HepG2 (cell line): ENCODE results near the gene SBNO2. TPM values are rescaled to one million over a fixed set of nuclear protein-coding genes. Genes with fewer than 3 reads are reported as not detected.
A peak's percentile ranks its signal among the peaks of the same experiment; 100 is the strongest.

Experiments
- ATAC-seq: fragments of 200-7000 bp; cut with Tn5 transposase; 3 replicates; pipeline ENCODE4 v1.9.1; 2020; ENCODE audit warnings: mild to moderate bottlenecking, moderate library complexity
- BruUV-seq: library from RNA; stranded (reverse); fragments of 400-500 nt; replicated peaks from 2 replicates; lab custom pipeline; 2021; lab: Mats Ljungman, UMichigan
- CTCF ChIA-PET: fragments of 300-600 bp; formaldehyde crosslinking; extraction: SDS; loops from one replicate; lab custom pipeline; 2021; ENCODE audit warnings: low total read pairs, inconsistent platforms, low intra/inter-chr PET ratio; lab: Yijun Ruan, JAX
- POLR2A ChIA-PET: fragments of 350-600 bp; sonication (Branson Sonifier 250); formaldehyde crosslinking; loops from one replicate; lab custom pipeline; 2020; ENCODE audit warnings: antibody characterized with exemption, inconsistent platforms; lab: Yijun Ruan, JAX
- DNase-seq: peaks from one replicate; pipeline ENCODE4 v3.0.0-alpha.2; 2015; ENCODE audit warnings: low spot score
- FAIRE-seq: peaks from 3 replicates; lab custom pipeline; 2011; peaks lifted over from hg19 to GRCh38; lab: Jason Lieb, UNC
- H2AFZ ChIP-seq: one replicate; pipeline ENCODE4 v1.6.1; 2011; ENCODE audit warnings: low read length, inconsistent platforms
- H3K27ac ChIP-seq: fragments of 300-600 bp; 3 replicates; pipeline ENCODE4 v1.8.0; 2011; ENCODE audit warnings: mixed run types, mild to moderate bottlenecking, mixed read lengths, low read length, inconsistent platforms; ENCODE audit not compliant: insufficient read depth; ENCODE audit errors: extremely low read length
- H3K27me3 ChIP-seq, 2 experiments: fragments of 200-600 bp in 1 of 2; 2 replicates in 1 of 2; 3 replicates in 1 of 2; pipeline versions ENCODE4 v1.6.0 to v1.8.0; 2011; ENCODE audit warnings: low read length in 2 of 2, mild to moderate bottlenecking in 2 of 2, moderate library complexity in 2 of 2, inconsistent platforms in 1 of 2; ENCODE audit not compliant: insufficient read depth in 2 of 2, control insufficient read depth in 1 of 2
- H3K36me3 ChIP-seq, 2 experiments: fragments of 200-600 bp in 1 of 2; replicated peaks in 1 of 2; 2 replicates in 1 of 2; 3 replicates in 1 of 2; pipeline versions ENCODE4 v1.5.1 to v1.8.0; 2011; ENCODE audit warnings: low read length in 2 of 2, inconsistent platforms in 1 of 2; ENCODE audit not compliant: insufficient read depth in 2 of 2, control insufficient read depth in 1 of 2
- H3K4me1 ChIP-seq: 2 replicates; pipeline ENCODE4 v1.5.1; 2012; ENCODE audit warnings: low read length, inconsistent platforms; ENCODE audit not compliant: insufficient read depth
- H3K4me2 ChIP-seq: 2 replicates; pipeline ENCODE4 v1.6.0; 2011; ENCODE audit warnings: low read depth, low read length, inconsistent platforms
- H3K4me3 ChIP-seq, 3 experiments: fragments of 200-600 bp in 1 of 3; sonication (generic), shearing (Covaris generic) in 1 of 3; replicated peaks in 1 of 3; 2 replicates each; pipeline ENCODE4 v1.5.1; 2011 to 2016; ENCODE audit warnings: low read length in 3 of 3, inconsistent platforms in 2 of 3, low read depth in 2 of 3, mild to moderate bottlenecking in 2 of 3, control low read depth in 1 of 3, mixed read lengths in 1 of 3; ENCODE audit not compliant: insufficient read depth in 1 of 3
- H3K79me2 ChIP-seq: one replicate; pipeline ENCODE4 v1.6.1; 2011; ENCODE audit warnings: low read length, inconsistent platforms; ENCODE audit not compliant: insufficient read depth
- H3K9ac ChIP-seq: 2 replicates; pipeline ENCODE4 v1.6.0; 2011; ENCODE audit warnings: mild to moderate bottlenecking, low read depth, low read length, inconsistent platforms; ENCODE audit not compliant: insufficient read depth
- H3K9me3 ChIP-seq: 2 replicates; pipeline ENCODE4 v1.5.1; 2012; ENCODE audit warnings: mild to moderate bottlenecking, low read length
- H4K20me1 ChIP-seq: 2 replicates; pipeline ENCODE4 v1.6.0; 2011; ENCODE audit warnings: inconsistent platforms, mild to moderate bottlenecking, low read length, moderate library complexity; ENCODE audit not compliant: insufficient read depth
- HNRNPL ChIP-seq: fragments of 200-400 bp; formaldehyde crosslinking; IDR thresholded peaks from 2 replicates; pipeline ENCODE4 v1.6.1; 2017; ENCODE audit warnings: mild to moderate bottlenecking, low read depth, low read length
- MED8 ChIP-seq: sonication (generic); formaldehyde crosslinking; IDR thresholded peaks from 2 replicates; pipeline ENCODE4 v1.8.1; 2023; ENCODE audit warnings: mild to moderate bottlenecking, missing genetic modification reagents; ENCODE audit not compliant: insufficient replicate concordance
- PCBP1 ChIP-seq: fragments of 200-400 bp; formaldehyde crosslinking; IDR thresholded peaks from 2 replicates; pipeline ENCODE4 v1.6.1; 2017; ENCODE audit warnings: mild to moderate bottlenecking, low read depth, low read length, borderline replicate concordance
- SP1 ChIP-seq, 2 experiments: fragments of 450-650 bp in 1 of 2; sonication (generic) in 1 of 2; formaldehyde crosslinking in 1 of 2; IDR thresholded peaks; 2 replicates each; pipeline versions ENCODE4 v1.4.0 to v1.6.1; 2016 to 2020; ENCODE audit warnings: missing genetic modification reagents in 1 of 2
- SP4 ChIP-seq: sonication (generic); formaldehyde crosslinking; IDR thresholded peaks from 2 replicates; pipeline ENCODE4 v1.8.1; 2023; ENCODE audit warnings: mild to moderate bottlenecking, missing genetic modification reagents
- SRSF9 ChIP-seq: fragments of 200-400 bp; formaldehyde crosslinking; IDR thresholded peaks from 2 replicates; pipeline ENCODE4 v1.6.1; 2018; ENCODE audit warnings: borderline replicate concordance, mild to moderate bottlenecking, low read depth, low read length; ENCODE audit not compliant: insufficient read depth, poor library complexity, severe bottlenecking
- TFAP4 ChIP-seq: sonication (generic); IDR thresholded peaks from 2 replicates; pipeline ENCODE4 v1.6.1; 2016; ENCODE audit warnings: low read depth, borderline replicate concordance
- ZBTB33 ChIP-seq: sonication (generic); formaldehyde crosslinking; IDR thresholded peaks from 2 replicates; pipeline ENCODE4 v1.4.0; 2020; ENCODE audit warnings: missing genetic modification reagents
- ZMAT3 ChIP-seq: sonication (generic); formaldehyde crosslinking; conservative IDR thresholded peaks from 2 replicates; pipeline ENCODE4 v1.7.0; 2021; ENCODE audit warnings: missing genetic modification reagents
- ZNF607 ChIP-seq: sonication (generic); formaldehyde crosslinking; IDR thresholded peaks from 2 replicates; pipeline ENCODE4 v1.5.1; 2020; ENCODE audit warnings: missing genetic modification reagents, mild to moderate bottlenecking, borderline replicate concordance
- WGBS: methylation state at CpG from one replicate; pipeline ENCODE4 v1.1.6; 2017; ENCODE audit warnings: low lambda C conversion rate; 5-methylcytosine and 5-hydroxymethylcytosine counted together
- in situ Hi-C: cut with HindIII; loops from 2 replicates; pipeline ENCODE4 v1.10.0; 2017; ENCODE audit warnings: low pct_unique_long_range_greater_than_20kb; ENCODE audit not compliant: extremely low pct_ligation_motif_present
- intact Hi-C: fragments of 100-400 bp; cut with micrococcal nuclease; formaldehyde crosslinking; loops from one replicate; pipeline ENCODE4 v1.10.0; 2022; ENCODE audit not compliant: unreplicated experiment
- polyA plus RNA-seq, 8 experiments: library from polyadenylated mRNA; depleted of rRNA in 3 of 8; stranded (reverse) in 7 of 8; unstranded in 1 of 8; fragments of >200 nt; fragmentation: Illumina TruSeq in 4 of 8; extraction: Trizol in 4 of 8; gene quantifications; 2 replicates each; pipeline versions ENCODE4 v1.2.1 to v1.2.3, GENCODE V29; 2011 to 2016; ENCODE audit warnings: low read depth in 4 of 8, missing spikeins in 1 of 8, mixed read lengths in 1 of 8; ENCODE audit not compliant: insufficient read depth in 1 of 8
- total RNA-seq, 5 experiments: library from RNA; depleted of rRNA; stranded (reverse); fragments of >200 nt; fragmentation: Illumina TruSeq; extraction: Trizol; gene quantifications; 2 replicates each; pipeline ENCODE4 v1.2.3, GENCODE V29; 2016; ENCODE audit warnings: low read depth in 1 of 5

SBNO2 gene
- total and polyA plus RNA-seq, 2 of the 13 experiments (the other 11 are each of a cell fraction or from before 2014, with no cell fraction given) = 8.6 to 10.4 TPM

GRCh38 chr19:1122972-1123363 lies 51.1 kb downstream of the SBNO2 start:
- Histone ChIP-seq H3K36me3 (peaks cover 22 to 47% of the 10 kb centered on the region in 2 experiments; a peak in 4 of 5 replicates), H3K9me3 (no peaks in the 10 kb centered on the region), H3K9ac (no peak overlapping the region), H3K4me3 (no peak overlapping the region), H4K20me1 (no peaks in the 10 kb centered on the region), H2AFZ (no peak overlapping the region), H3K27ac (no peak overlapping the region), H3K4me2 (no peak overlapping the region), H3K27me3 (no peaks in the 10 kb centered on the region)
- in situ Hi-C loops = no loop called here
- POLR2A ChIA-PET = interaction anchor here (1.2 kb wide), 1 partner anchor 9 kb away, joined by 5 read pairs; no protein-coding TSS in a partner anchor
- WGBS = 72% methylated on average over 18 of the region's 21 CpGs
- BruUV-seq = no TSS peak
- no peak for FAIRE-seq
- TF ChIP-seq ZBTB33 (CRISPR knock-in tag) (peak; percentile 88; the same call in 1 of the 2 replicates), SP4 (CRISPR knock-in tag) (peak; percentile 72), MED8 (CRISPR knock-in tag) (no peak), TFAP4 (no peak), SRSF9 (no peak), ZNF607 (CRISPR knock-in tag) (no peak), SP1 (IDR thresholded peaks at IDR 0.05) (peak; percentile 99), SP1 (CRISPR knock-in tag; IDR thresholded peaks at IDR 0.05) (peak; percentile 97), ZMAT3 (CRISPR knock-in tag) (no peak), PCBP1 (0 out of 2 replicates have a peak, but pooled peaks have one; percentile 64), HNRNPL (peak; percentile 51; the same call in 1 of the 2 replicates)
- TF ChIP-seq, all 625 proteins: peak for 5
- intact Hi-C loops = no loop called here
- H3K79me2 ChIP-seq = no peaks in the 10 kb centered on the region
- ATAC-seq = peak; percentile 59
- H3K4me1 ChIP-seq = no peaks in the 10 kb centered on the region
- CTCF ChIA-PET = no interaction called here
- peak; percentile 29 for DNase-seq
